ENCODE results near the gene CCDC81. TPM values are rescaled to one million over a fixed set of nuclear protein-coding genes. Genes with fewer than 3 reads are reported as not detected.

Gene CCDC81
- total and polyA plus RNA-seq, 9 of the 15 experiments (the other 6 are each of a cell fraction or from before 2014, with no cell fraction given) = 0.16 to 1.0 (median 0.41) TPM

- TF ChIP-seq KLF6 (CRISPR knock-in tag; IDR thresholded peaks at IDR 0.05; ENCODE audit: borderline replicate concordance) (0 out of 2 replicates have a peak, but pooled peaks have one; percentile 49), MTA3 (IDR thresholded peaks at IDR 0.05; ENCODE audit: borderline replicate concordance) (no peak), AFF1 (IDR thresholded peaks at IDR 0.05; ENCODE audit: low read depth in 1 of 2, partially characterized antibody in 2 of 2) (no peak), TRIM24 (IDR thresholded peaks at IDR 0.05) (peak; percentile 93), CBFA2T3 (IDR thresholded peaks at IDR 0.05) (peak; percentile 49), TEAD1 (CRISPR knock-in tag; IDR thresholded peaks at IDR 0.05) (peak; percentile 19 to 84; a peak in 2 of 4 replicates), NR2C2 (CRISPR knock-in tag; IDR thresholded peaks at IDR 0.05) (no peak), NR2C2 (tag; IDR thresholded peaks at IDR 0.05) (peak; percentile 22; the same call in 1 of the 2 replicates), RBM17 (IDR thresholded peaks at IDR 0.05; ENCODE audit: borderline replicate concordance, low read depth, low read length) (no peak), RCOR1 (IDR thresholded peaks at IDR 0.05; ENCODE audit: borderline replicate concordance in 1 of 2, low read depth in 2 of 2, low read length in 2 of 2) (no peak), ELK3 (CRISPR knock-in tag; IDR thresholded peaks at IDR 0.05) (no peak), ZNF133 (CRISPR knock-in tag; IDR thresholded peaks at IDR 0.05) (no peak), ZNF589 (CRISPR knock-in tag; IDR thresholded peaks at IDR 0.05; ENCODE audit: low read depth) (peak; percentile 44; the same call in 1 of the 2 replicates), SOX6 (IDR thresholded peaks at IDR 0.05) (peak; percentile 17; the same call in 1 of the 2 replicates), CEBPB (tag; IDR thresholded peaks at IDR 0.05) (peak; percentile 33; the same call in 1 of the 2 replicates), MAFF (IDR thresholded peaks at IDR 0.05; ENCODE audit: low read length) (peak; percentile 83), HLTF (IDR thresholded peaks at IDR 0.05) (no peak), KDM1A (IDR thresholded peaks at IDR 0.05) (0 out of 4 replicates have a peak, but pooled peaks of 1 of the 2 experiments have one; percentile 13), MAFK (IDR thresholded peaks at IDR 0.05; ENCODE audit: low read length) (peak; percentile 86), NFXL1 (CRISPR knock-in tag; IDR thresholded peaks at IDR 0.05) (peak; percentile 77; the same call in 1 of the 2 replicates), CBFA2T2 (conservative IDR thresholded peaks at IDR 0.05) (peak; percentile 21; the same call in 1 of the 2 replicates), DEAF1 (CRISPR knock-in tag; IDR thresholded peaks at IDR 0.05) (0 out of 2 replicates have a peak, but pooled peaks have one; percentile 29), JUN (IDR thresholded peaks at IDR 0.05; ENCODE audit: borderline replicate concordance, low read depth, low read length) (no peak), JUN (CRISPR knock-in tag; IDR thresholded peaks at IDR 0.05; ENCODE audit: borderline replicate concordance) (no peak)
Observed at GRCh38 chr11:86370922-86371594, 3.6 kb upstream of the CCDC81 start (continued).
